ENCODE data around the gene MYOM3. TPM values are rescaled to one million over a fixed set of nuclear protein-coding genes. Genes with fewer than 3 reads are reported as not detected.
"Not testable (repeated sequence)": the region's sequence is repeated elsewhere in the genome, so short reads cannot be mapped to it uniquely, and the experiment has no call there.

MYOM3 gene
- total and polyA plus RNA-seq, 2 of the 4 experiments (the other 2 are of a cell fraction) = 0.03 TPM; not detected in 1

DNA sequence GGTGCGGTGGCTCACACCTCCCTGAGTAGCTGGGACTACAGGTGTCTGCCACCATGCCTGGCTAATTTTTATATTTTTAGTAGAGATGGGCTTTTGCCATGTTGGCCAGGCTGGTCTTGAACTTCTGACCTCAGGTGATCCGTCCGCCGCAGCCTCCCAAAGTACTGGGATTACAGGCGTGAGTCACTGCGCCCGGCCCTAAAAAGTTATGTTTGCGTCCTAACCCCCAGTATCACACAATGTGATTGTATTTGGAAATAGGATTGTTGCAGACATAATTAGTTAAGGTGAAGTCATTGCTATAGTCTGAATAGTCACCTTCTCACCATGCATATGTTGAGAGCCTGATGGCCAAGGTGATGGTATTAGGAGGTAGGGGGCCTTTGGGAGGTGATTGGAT is 99.1 kb downstream of the MYOM3 start:
- in situ Hi-C loops (cut with MboI; ENCODE audit: low sequenced_read_pairs); DNase-seq: not testable (repeated sequence)

More for the DNA sequence above, 99.1 kb downstream of the MYOM3 start:
- CTCF ChIA-PET; H2BK120ac ChIP-seq (ENCODE audit: low read depth, low read length); H2AK9ac ChIP-seq (replicated peaks; ENCODE audit: low read depth, low read length, poor library complexity); H4K20me1 ChIP-seq (ENCODE audit: insufficient read depth, low read length); H2AFZ ChIP-seq (replicated peaks; ENCODE audit: low read length, poor library complexity); H4K8ac ChIP-seq (ENCODE audit: low read depth in 2 of 2, low read length in 2 of 2); H2BK15ac ChIP-seq (ENCODE audit: low read depth, low read length); H3K4me3 ChIP-seq (ENCODE audit: insufficient read depth, low read depth, low read length); H3K9ac ChIP-seq (ENCODE audit: low read depth, low read length); BruUV-seq (replicated peaks); H3K27me3 ChIP-seq (ENCODE audit: control insufficient read depth, insufficient read depth, low read length); H3K27ac ChIP-seq (ENCODE audit: insufficient read depth, low read length); H2AK5ac ChIP-seq (ENCODE audit: low read depth, low read length); H3K4me1 ChIP-seq (ENCODE audit: control insufficient read depth, insufficient read depth, low read length); H4K5ac ChIP-seq (ENCODE audit: low read depth, low read length); H3K18ac ChIP-seq (ENCODE audit: low read depth, low read length); H4K91ac ChIP-seq (ENCODE audit: insufficient read depth, low read depth, low read length); H3K23ac ChIP-seq (ENCODE audit: low read depth, low read length); H2BK5ac ChIP-seq (ENCODE audit: low read depth, low read length, poor library complexity, severe bottlenecking); POLR2A ChIA-PET (ENCODE audit: unreplicated experiment); dilution Hi-C loops (cut with HindIII; ENCODE audit: low sequenced_read_pairs, unreplicated experiment); H3K4ac ChIP-seq (ENCODE audit: low read depth, low read length); intact Hi-C loops (cut with micrococcal nuclease); H3K9me3 ChIP-seq (ENCODE audit: control insufficient read depth, insufficient read depth, low read length); H3K79me1 ChIP-seq (ENCODE audit: low read depth in 1 of 2, low read length in 2 of 2); H3K36me3 ChIP-seq (ENCODE audit: control insufficient read depth, insufficient read depth, low read length); H3K14ac ChIP-seq (replicated peaks; ENCODE audit: low read depth, low read length); H3K56ac ChIP-seq (ENCODE audit: extremely low read depth, insufficient read depth, low read length); ATAC-seq (ENCODE audit: low read depth); H2BK20ac ChIP-seq (ENCODE audit: low read depth, low read length); H3K4me2 ChIP-seq (ENCODE audit: low read depth, low read length): not testable (repeated sequence)
- no CpG with 5 or more reads among the region's 8 CpGs for WGBS, 2 experiments (ENCODE audit: extremely low coverage in 2 of 2, insufficient read length in 1 of 2)
- H3K9me1 ChIP-seq (ENCODE audit: insufficient read depth, low read length) = peaks cover 12% of the 10 kb centered on the region
